Measurements from ENCODE around the gene PCSK4. TPM values are rescaled to one million over a fixed set of nuclear protein-coding genes. Genes with fewer than 3 reads are reported as not detected.

Gene PCSK4
- total and polyA plus RNA-seq, 2 of the 13 experiments (the other 11 are each of a cell fraction or from before 2014, with no cell fraction given), result 2.0 to 2.7 TPM

DNA sequence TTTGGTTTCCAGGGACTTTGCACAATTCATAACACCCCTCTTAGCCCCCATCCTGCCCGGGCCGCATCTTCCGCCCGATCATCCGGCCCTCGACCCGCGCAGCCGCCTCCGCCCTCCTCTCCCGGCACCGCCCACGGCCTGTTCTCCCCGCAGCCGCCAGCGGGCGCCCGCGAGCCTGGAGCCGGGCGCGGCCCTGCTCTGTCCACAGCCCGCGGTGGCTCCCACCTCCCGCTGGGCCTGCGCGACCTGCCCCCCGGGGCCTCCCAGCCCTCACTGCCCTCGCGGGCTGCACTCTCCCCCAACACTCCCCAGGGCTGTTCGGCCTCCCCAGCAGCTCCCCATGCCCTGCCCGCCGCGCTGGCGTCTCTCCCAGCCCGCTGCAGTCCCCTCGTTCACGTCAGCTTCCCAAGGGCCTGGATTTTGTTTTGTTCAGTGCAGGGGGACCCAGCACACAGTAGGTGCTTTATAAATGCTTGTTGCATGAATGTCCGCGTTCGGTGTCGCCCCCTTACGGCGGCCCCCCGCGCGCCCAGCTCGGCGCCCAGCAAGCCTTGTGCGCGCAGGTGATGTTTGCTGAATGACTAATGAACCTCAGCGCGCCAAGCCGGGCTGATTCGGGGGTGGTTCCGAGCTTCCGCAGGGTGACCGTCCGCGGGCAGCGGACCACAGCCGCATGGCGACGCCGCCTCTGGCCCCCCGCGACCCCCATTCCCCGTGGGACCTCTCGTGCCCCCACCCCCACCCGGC is 44.8 kb downstream of the PCSK4 start (continued):
- TF ChIP-seq ZMYM4 (CRISPR knock-in tag; IDR thresholded peaks at IDR 0.05) (peak; percentile 49; the same call in 1 of the 2 replicates), ZNF430 (CRISPR knock-in tag; IDR thresholded peaks at IDR 0.05) (peak; percentile 45; the same call in 1 of the 2 replicates), ONECUT2 (CRISPR knock-in tag; IDR thresholded peaks at IDR 0.05) (no peak), DPF2 (CRISPR knock-in tag; IDR thresholded peaks at IDR 0.05; ENCODE audit: borderline replicate concordance, low read depth) (no peak), ZNF335 (CRISPR knock-in tag; IDR thresholded peaks at IDR 0.05) (no peak), STAG1 (CRISPR knock-in tag; IDR thresholded peaks at IDR 0.05) (peak; percentile 76), ZNF678 (CRISPR knock-in tag; IDR thresholded peaks at IDR 0.05) (no peak), ZFP41 (CRISPR knock-in tag; IDR thresholded peaks at IDR 0.05; ENCODE audit: borderline replicate concordance) (no peak), NCOR1 (IDR thresholded peaks at IDR 0.05; ENCODE audit: borderline replicate concordance, low read length) (no peak), MEIS2 (CRISPR knock-in tag; IDR thresholded peaks at IDR 0.05) (no peak), SOX6 (IDR thresholded peaks at IDR 0.05) (no peak), SOX6 (CRISPR knock-in tag; IDR thresholded peaks at IDR 0.05) (no peak), HOXD1 (CRISPR knock-in tag; IDR thresholded peaks at IDR 0.05) (no peak), ZMAT3 (CRISPR knock-in tag; conservative IDR thresholded peaks at IDR 0.05) (0 out of 2 replicates have a peak, but pooled peaks have one; percentile 86)
- TF ChIP-seq, protein P1, sequence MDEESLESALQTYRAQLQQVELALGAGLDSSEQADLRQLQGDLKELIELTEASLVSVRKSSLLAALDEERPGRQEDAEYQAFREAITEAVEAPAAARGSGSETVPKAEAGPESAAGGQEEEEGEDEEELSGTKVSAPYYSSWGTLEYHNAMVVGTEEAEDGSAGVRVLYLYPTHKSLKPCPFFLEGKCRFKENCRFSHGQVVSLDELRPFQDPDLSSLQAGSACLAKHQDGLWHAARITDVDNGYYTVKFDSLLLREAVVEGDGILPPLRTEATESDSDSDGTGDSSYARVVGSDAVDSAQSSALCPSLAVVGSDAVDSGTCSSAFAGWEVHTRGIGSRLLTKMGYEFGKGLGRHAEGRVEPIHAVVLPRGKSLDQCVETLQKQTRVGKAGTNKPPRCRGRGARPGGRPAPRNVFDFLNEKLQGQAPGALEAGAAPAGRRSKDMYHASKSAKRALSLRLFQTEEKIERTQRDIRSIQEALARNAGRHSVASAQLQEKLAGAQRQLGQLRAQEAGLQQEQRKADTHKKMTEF (CRISPR knock-in tag; IDR thresholded peaks at IDR 0.05), result peak; percentile 70
- TF ChIP-seq, protein P2, sequence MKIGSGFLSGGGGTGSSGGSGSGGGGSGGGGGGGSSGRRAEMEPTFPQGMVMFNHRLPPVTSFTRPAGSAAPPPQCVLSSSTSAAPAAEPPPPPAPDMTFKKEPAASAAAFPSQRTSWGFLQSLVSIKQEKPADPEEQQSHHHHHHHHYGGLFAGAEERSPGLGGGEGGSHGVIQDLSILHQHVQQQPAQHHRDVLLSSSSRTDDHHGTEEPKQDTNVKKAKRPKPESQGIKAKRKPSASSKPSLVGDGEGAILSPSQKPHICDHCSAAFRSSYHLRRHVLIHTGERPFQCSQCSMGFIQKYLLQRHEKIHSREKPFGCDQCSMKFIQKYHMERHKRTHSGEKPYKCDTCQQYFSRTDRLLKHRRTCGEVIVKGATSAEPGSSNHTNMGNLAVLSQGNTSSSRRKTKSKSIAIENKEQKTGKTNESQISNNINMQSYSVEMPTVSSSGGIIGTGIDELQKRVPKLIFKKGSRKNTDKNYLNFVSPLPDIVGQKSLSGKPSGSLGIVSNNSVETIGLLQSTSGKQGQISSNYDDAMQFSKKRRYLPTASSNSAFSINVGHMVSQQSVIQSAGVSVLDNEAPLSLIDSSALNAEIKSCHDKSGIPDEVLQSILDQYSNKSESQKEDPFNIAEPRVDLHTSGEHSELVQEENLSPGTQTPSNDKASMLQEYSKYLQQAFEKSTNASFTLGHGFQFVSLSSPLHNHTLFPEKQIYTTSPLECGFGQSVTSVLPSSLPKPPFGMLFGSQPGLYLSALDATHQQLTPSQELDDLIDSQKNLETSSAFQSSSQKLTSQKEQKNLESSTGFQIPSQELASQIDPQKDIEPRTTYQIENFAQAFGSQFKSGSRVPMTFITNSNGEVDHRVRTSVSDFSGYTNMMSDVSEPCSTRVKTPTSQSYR (CRISPR knock-in tag; IDR thresholded peaks at IDR 0.05; ENCODE audit: borderline replicate concordance), result no peak
- TF ChIP-seq, protein P3, sequence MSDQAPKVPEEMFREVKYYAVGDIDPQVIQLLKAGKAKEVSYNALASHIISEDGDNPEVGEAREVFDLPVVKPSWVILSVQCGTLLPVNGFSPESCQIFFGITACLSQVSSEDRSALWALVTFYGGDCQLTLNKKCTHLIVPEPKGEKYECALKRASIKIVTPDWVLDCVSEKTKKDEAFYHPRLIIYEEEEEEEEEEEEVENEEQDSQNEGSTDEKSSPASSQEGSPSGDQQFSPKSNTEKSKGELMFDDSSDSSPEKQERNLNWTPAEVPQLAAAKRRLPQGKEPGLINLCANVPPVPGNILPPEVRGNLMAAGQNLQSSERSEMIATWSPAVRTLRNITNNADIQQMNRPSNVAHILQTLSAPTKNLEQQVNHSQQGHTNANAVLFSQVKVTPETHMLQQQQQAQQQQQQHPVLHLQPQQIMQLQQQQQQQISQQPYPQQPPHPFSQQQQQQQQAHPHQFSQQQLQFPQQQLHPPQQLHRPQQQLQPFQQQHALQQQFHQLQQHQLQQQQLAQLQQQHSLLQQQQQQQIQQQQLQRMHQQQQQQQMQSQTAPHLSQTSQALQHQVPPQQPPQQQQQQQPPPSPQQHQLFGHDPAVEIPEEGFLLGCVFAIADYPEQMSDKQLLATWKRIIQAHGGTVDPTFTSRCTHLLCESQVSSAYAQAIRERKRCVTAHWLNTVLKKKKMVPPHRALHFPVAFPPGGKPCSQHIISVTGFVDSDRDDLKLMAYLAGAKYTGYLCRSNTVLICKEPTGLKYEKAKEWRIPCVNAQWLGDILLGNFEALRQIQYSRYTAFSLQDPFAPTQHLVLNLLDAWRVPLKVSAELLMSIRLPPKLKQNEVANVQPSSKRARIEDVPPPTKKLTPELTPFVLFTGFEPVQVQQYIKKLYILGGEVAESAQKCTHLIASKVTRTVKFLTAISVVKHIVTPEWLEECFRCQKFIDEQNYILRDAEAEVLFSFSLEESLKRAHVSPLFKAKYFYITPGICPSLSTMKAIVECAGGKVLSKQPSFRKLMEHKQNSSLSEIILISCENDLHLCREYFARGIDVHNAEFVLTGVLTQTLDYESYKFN (CRISPR knock-in tag; conservative IDR thresholded peaks at IDR 0.05), result peak; percentile 36; the same call in 1 of the 2 replicates
- TF ChIP-seq, protein P4, sequence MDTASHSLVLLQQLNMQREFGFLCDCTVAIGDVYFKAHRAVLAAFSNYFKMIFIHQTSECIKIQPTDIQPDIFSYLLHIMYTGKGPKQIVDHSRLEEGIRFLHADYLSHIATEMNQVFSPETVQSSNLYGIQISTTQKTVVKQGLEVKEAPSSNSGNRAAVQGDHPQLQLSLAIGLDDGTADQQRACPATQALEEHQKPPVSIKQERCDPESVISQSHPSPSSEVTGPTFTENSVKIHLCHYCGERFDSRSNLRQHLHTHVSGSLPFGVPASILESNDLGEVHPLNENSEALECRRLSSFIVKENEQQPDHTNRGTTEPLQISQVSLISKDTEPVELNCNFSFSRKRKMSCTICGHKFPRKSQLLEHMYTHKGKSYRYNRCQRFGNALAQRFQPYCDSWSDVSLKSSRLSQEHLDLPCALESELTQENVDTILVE (CRISPR knock-in tag; IDR thresholded peaks at IDR 0.05), result no peak
- TF ChIP-seq, protein P5, sequence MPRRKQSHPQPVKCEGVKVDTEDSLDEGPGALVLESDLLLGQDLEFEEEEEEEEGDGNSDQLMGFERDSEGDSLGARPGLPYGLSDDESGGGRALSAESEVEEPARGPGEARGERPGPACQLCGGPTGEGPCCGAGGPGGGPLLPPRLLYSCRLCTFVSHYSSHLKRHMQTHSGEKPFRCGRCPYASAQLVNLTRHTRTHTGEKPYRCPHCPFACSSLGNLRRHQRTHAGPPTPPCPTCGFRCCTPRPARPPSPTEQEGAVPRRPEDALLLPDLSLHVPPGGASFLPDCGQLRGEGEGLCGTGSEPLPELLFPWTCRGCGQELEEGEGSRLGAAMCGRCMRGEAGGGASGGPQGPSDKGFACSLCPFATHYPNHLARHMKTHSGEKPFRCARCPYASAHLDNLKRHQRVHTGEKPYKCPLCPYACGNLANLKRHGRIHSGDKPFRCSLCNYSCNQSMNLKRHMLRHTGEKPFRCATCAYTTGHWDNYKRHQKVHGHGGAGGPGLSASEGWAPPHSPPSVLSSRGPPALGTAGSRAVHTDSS (CRISPR knock-in tag; conservative IDR thresholded peaks at IDR 0.05), result no peak

Data from HepG2 (cell line).